B cell (primary cell): Measurements from ENCODE around the gene WWC2. TPM values are rescaled to one million over a fixed set of nuclear protein-coding genes. Genes with fewer than 3 reads are reported as not detected.

Experiments
- ATAC-seq: fragments of 200-7000 bp; cut with Tn5 transposase; one replicate; pipeline ENCODE4 v1.10.0; 2021; ENCODE audit warnings: low read depth, mild to moderate bottlenecking, moderate number of reproducible peaks, moderate library complexity
- CTCF ChIA-PET: fragments of 350-600 bp; sonication (Branson Sonifier 250); formaldehyde crosslinking; loops from one replicate; lab custom pipeline; 2021; ENCODE audit warnings: antibody characterized with exemption, inconsistent platforms; lab: Charles Lee
- POLR2A ChIA-PET: fragments of 350-600 bp; sonication (Branson Sonifier 250); formaldehyde crosslinking; loops from one replicate; lab custom pipeline; 2021; ENCODE audit warnings: antibody characterized with exemption; lab: Charles Lee
- DNase-seq: peaks from one replicate; pipeline ENCODE4 v3.0.0; 2013
- H2AFZ ChIP-seq: 2 replicates; pipeline ENCODE4 v1.6.1; 2012; ENCODE audit warnings: mild to moderate bottlenecking, low read depth, low read length; ENCODE audit not compliant: insufficient read depth, poor library complexity, severe bottlenecking
- H3K27ac ChIP-seq, 2 donors: 1 replicate in 1 of 2; 2 replicates in 1 of 2; pipeline ENCODE4 v1.5.1; 2012 to 2013; ENCODE audit warnings: low read length in 2 of 2, mild to moderate bottlenecking in 2 of 2, moderate library complexity in 1 of 2
- H3K27me3 ChIP-seq, 4 experiments: fragments of 200-600 bp in 1 of 4; sonication (generic) in 1 of 4; replicated peaks in 1 of 4; 1 replicate in 2 of 4; 2 replicates in 2 of 4; pipeline versions ENCODE4 v1.6.1 to v1.7.0; 2013 to 2016; ENCODE audit warnings: low read length in 3 of 4, mild to moderate bottlenecking in 2 of 4, mixed read lengths in 1 of 4, moderate library complexity in 1 of 4; ENCODE audit not compliant: insufficient read depth in 4 of 4, control insufficient read depth in 3 of 4; ENCODE audit errors: control extremely low read depth in 1 of 4
- H3K36me3 ChIP-seq, 2 experiments: replicated peaks in 1 of 2; 1 replicate in 1 of 2; 2 replicates in 1 of 2; pipeline versions ENCODE4 v1.6.1 to v1.7.1; 2013; ENCODE audit warnings: low read length in 1 of 2; ENCODE audit not compliant: insufficient read depth in 2 of 2, control insufficient read depth in 1 of 2; ENCODE audit errors: control extremely low read depth in 1 of 2, extremely low read depth in 1 of 2
- H3K4me1 ChIP-seq, 2 donors: fragments of 200-600 bp in 1 of 2; sonication (generic) in 1 of 2; 1 replicate in 1 of 2; 2 replicates in 1 of 2; pipeline versions ENCODE4 v1.5.1 to v1.6.1; 2013 to 2017; ENCODE audit warnings: low read length in 2 of 2; ENCODE audit not compliant: control insufficient read depth in 2 of 2, insufficient read depth in 2 of 2
- H3K4me2 ChIP-seq: replicated peaks from 2 replicates; pipeline ENCODE3; 2012; ENCODE audit warnings: mild to moderate bottlenecking, low read depth, low read length; ENCODE audit not compliant: poor library complexity, severe bottlenecking
- H3K4me3 ChIP-seq, 5 experiments: fragments of 200-600 bp in 1 of 5; sonication (generic) in 1 of 5; 1 replicate in 3 of 5; 2 replicates in 2 of 5; pipeline versions ENCODE4 v1.5.1 to v1.7.0; 2011 to 2016; ENCODE audit warnings: low read length in 4 of 5, mild to moderate bottlenecking in 4 of 5, low read depth in 2 of 5, control low read depth in 1 of 5, moderate library complexity in 1 of 5; ENCODE audit not compliant: insufficient read depth in 1 of 5; ENCODE audit errors: control extremely low read depth in 1 of 5, extremely low read depth in 1 of 5
- H3K79me2 ChIP-seq: fragments of 200-600 bp; sonication (generic); one replicate; pipeline ENCODE4 v1.6.0; 2016; ENCODE audit warnings: low read length; ENCODE audit not compliant: control insufficient read depth, insufficient read depth
- H3K9ac ChIP-seq: fragments of 200-600 bp; sonication (generic); 2 replicates; pipeline ENCODE4 v1.6.1; 2017; ENCODE audit warnings: mild to moderate bottlenecking, low read length, moderate library complexity
- H3K9me3 ChIP-seq, 3 donors: one replicate each; pipeline versions ENCODE4 v1.6.1 to v1.7.1; 2013; ENCODE audit warnings: low read length in 2 of 3; ENCODE audit not compliant: control insufficient read depth in 2 of 3, insufficient read depth in 1 of 3; ENCODE audit errors: control extremely low read depth in 1 of 3
- H4K20me1 ChIP-seq: 2 replicates; pipeline ENCODE4 v1.6.0; 2012; ENCODE audit warnings: mild to moderate bottlenecking, low read length; ENCODE audit not compliant: insufficient read depth, control insufficient read depth, poor library complexity, severe bottlenecking
- H3K27ac Mint-ChIP-seq: one replicate; pipeline ENCODE4 v1.8.0; 2021; ENCODE audit warnings: mixed read lengths
- H3K27me3 Mint-ChIP-seq: one replicate; pipeline ENCODE4 v1.8.0; 2021; ENCODE audit warnings: mixed read lengths
- H3K4me1 Mint-ChIP-seq: one replicate; pipeline ENCODE4 v1.8.0; 2021; ENCODE audit warnings: mixed read lengths
- H3K4me3 Mint-ChIP-seq: one replicate; pipeline ENCODE4 v1.8.0; 2021; ENCODE audit warnings: mixed read lengths
- H3K9me3 Mint-ChIP-seq: one replicate; pipeline ENCODE4 v1.8.0; 2022; ENCODE audit warnings: mixed read lengths; ENCODE audit not compliant: insufficient read depth
- CTCF ChIP-seq: fragments of 200-600 bp; IDR thresholded peaks from one replicate; pipeline ENCODE4 v1.8.0; 2022; ENCODE audit warnings: antibody characterized with exemption, mild to moderate bottlenecking
- EZH2 ChIP-seq: IDR thresholded peaks from 2 replicates; pipeline ENCODE4 v1.6.1; 2012; ENCODE audit warnings: borderline replicate concordance, low read depth, mild to moderate bottlenecking, moderate library complexity, low read length; ENCODE audit not compliant: insufficient read depth, poor library complexity, severe bottlenecking
- WGBS: methylation state at CpG from one replicate; pipeline ENCODE4 v1.1.5; 2013; ENCODE audit warnings: missing lambda C conversion rate; ENCODE audit not compliant: insufficient coverage; 5-methylcytosine and 5-hydroxymethylcytosine counted together
- intact Hi-C: fragments of 100-400 bp; cut with micrococcal nuclease; formaldehyde crosslinking; loops from one replicate; pipeline ENCODE4 v1.10.0; 2022
- polyA plus RNA-seq: library from polyadenylated mRNA; depleted of rRNA; stranded (reverse); fragments of >200 nt; gene quantifications from 2 replicates; pipeline ENCODE4 v1.2.3, GENCODE V29; 2012
- total RNA-seq, 2 donors: library from RNA; stranded (reverse); fragments of 120-200 nt in 1 of 2; gene quantifications; 1 replicate in 1 of 2; 2 replicates in 1 of 2; pipeline versions ENCODE4 v1.2.3 to v1.2.4, GENCODE V29; 2013 to 2022

Gene WWC2
- total and polyA plus RNA-seq, 2 donors (not counting 1 experiment from before 2014, with no cell fraction given): 0.07 to 0.32 TPM

GRCh38 chr4:183181081-183181480 lies 82.0 kb downstream of the WWC2 start:
- no peak overlapping the region for H2AFZ ChIP-seq
- 83% methylated on average over 2 of the region's 3 CpGs for WGBS
- H3K79me2 ChIP-seq: no peaks in the 10 kb centered on the region
- H3K4me1 ChIP-seq: no peaks in the 10 kb centered on the region
- intact Hi-C loops: no loop called here
- no peaks in the 10 kb centered on the region for H4K20me1 ChIP-seq
- DNase-seq: no peak
- H3K9ac ChIP-seq: no peak overlapping the region
- H3K4me3 ChIP-seq: no peak overlapping the region
- H3K4me1 Mint-ChIP-seq: no peaks in the 10 kb centered on the region
- H3K9me3 ChIP-seq: peaks cover 0 to 4% (median 0%) of the 10 kb centered on the region in 3 donors
- H3K36me3 ChIP-seq: no peaks in the 10 kb centered on the region
- H3K27me3 ChIP-seq: no peaks in the 10 kb centered on the region
- H3K9me3 Mint-ChIP-seq: no peaks in the 10 kb centered on the region
- no peaks in the 10 kb centered on the region for H3K27me3 Mint-ChIP-seq
- no peak overlapping the region for H3K4me2 ChIP-seq
- H3K4me3 Mint-ChIP-seq: no peak overlapping the region
- TF ChIP-seq CTCF: no peak
- TF ChIP-seq EZH2: no peak
- no peak overlapping the region for H3K27ac Mint-ChIP-seq
- H3K27ac ChIP-seq: no peak overlapping the region
- CTCF ChIA-PET: no interaction called here
- POLR2A ChIA-PET: no interaction called here
- ATAC-seq: no peak

- H3K4me2 ChIP-seq: no peak overlapping the region
- WGBS: 86% methylated on average over 6 of the region's 14 CpGs
- H2AFZ ChIP-seq: no peak overlapping the region
- H3K9ac ChIP-seq: no peak overlapping the region
- no peaks in the 10 kb centered on the region for H4K20me1 ChIP-seq
- no peaks in the 10 kb centered on the region for H3K36me3 ChIP-seq
- H3K27me3 ChIP-seq: no peaks in the 10 kb centered on the region
- H3K27ac Mint-ChIP-seq: no peak overlapping the region
- POLR2A ChIA-PET: no interaction called here
- no peak overlapping the region for H3K4me3 Mint-ChIP-seq
- H3K4me3 ChIP-seq: no peak overlapping the region
- H3K27me3 Mint-ChIP-seq: no peaks in the 10 kb centered on the region
- H3K4me1 ChIP-seq: no peaks in the 10 kb centered on the region
- no peaks in the 10 kb centered on the region for H3K79me2 ChIP-seq
- H3K9me3 Mint-ChIP-seq: no peaks in the 10 kb centered on the region
- no peak overlapping the region for H3K27ac ChIP-seq
- no peaks in the 10 kb centered on the region for H3K4me1 Mint-ChIP-seq
- CTCF ChIA-PET: no interaction called here
- TF ChIP-seq EZH2 (no peak), CTCF (no peak)
- intact Hi-C loops: no loop called here
- ATAC-seq (no peak), DNase-seq (no peak)
- peaks cover 0 to 4% (median 0%) of the 10 kb centered on the region in 3 donors for H3K9me3 ChIP-seq
These were observed 84.0 kb downstream of the WWC2 start for GRCh38 chr4:183182873-183183725.
